ENCODE results near the gene FARS2.

DNA sequence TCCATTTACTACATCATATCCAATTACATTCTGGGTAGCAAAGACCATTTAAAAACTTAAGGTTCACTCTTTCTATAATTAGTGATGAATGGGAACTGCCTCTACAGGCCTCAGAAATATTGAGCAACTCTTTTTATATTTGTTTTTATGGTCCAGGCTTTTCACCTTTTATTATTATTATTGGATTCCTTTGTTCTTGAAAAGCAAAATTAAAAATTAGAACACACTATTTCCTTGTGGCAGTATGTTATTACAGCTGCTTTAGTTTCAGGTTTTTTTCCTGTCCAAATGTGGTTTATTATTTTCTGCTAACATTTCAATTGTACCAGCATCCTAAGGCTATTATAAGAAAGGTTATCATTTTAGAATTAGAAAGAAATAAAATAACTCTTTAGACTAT is 150.1 kb downstream of the FARS2 start:
- TF ChIP-seq, protein P1, sequence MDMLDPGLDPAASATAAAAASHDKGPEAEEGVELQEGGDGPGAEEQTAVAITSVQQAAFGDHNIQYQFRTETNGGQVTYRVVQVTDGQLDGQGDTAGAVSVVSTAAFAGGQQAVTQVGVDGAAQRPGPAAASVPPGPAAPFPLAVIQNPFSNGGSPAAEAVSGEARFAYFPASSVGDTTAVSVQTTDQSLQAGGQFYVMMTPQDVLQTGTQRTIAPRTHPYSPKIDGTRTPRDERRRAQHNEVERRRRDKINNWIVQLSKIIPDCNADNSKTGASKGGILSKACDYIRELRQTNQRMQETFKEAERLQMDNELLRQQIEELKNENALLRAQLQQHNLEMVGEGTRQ (IDR thresholded peaks at IDR 0.05; ENCODE audit: low read depth, low read length) = no peak
- TF ChIP-seq, protein P1 (CRISPR knock-in tag; IDR thresholded peaks at IDR 0.05; ENCODE audit: borderline replicate concordance) = no peak
- TF ChIP-seq, protein P2, sequence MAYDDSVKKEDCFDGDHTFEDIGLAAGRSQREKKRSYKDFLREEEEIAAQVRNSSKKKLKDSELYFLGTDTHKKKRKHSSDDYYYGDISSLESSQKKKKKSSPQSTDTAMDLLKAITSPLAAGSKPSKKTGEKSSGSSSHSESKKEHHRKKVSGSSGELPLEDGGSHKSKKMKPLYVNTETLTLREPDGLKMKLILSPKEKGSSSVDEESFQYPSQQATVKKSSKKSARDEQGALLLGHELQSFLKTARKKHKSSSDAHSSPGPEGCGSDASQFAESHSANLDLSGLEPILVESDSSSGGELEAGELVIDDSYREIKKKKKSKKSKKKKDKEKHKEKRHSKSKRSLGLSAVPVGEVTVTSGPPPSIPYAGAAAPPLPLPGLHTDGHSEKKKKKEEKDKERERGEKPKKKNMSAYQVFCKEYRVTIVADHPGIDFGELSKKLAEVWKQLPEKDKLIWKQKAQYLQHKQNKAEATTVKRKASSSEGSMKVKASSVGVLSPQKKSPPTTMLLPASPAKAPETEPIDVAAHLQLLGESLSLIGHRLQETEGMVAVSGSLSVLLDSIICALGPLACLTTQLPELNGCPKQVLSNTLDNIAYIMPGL (CRISPR knock-in tag; IDR thresholded peaks at IDR 0.05; ENCODE audit: borderline replicate concordance in 1 of 2, low read depth in 1 of 2) = no peak
- no peak for TF ChIP-seq ZMYM3 (CRISPR knock-in tag; IDR thresholded peaks at IDR 0.05)
- TF ChIP-seq, protein P3, sequence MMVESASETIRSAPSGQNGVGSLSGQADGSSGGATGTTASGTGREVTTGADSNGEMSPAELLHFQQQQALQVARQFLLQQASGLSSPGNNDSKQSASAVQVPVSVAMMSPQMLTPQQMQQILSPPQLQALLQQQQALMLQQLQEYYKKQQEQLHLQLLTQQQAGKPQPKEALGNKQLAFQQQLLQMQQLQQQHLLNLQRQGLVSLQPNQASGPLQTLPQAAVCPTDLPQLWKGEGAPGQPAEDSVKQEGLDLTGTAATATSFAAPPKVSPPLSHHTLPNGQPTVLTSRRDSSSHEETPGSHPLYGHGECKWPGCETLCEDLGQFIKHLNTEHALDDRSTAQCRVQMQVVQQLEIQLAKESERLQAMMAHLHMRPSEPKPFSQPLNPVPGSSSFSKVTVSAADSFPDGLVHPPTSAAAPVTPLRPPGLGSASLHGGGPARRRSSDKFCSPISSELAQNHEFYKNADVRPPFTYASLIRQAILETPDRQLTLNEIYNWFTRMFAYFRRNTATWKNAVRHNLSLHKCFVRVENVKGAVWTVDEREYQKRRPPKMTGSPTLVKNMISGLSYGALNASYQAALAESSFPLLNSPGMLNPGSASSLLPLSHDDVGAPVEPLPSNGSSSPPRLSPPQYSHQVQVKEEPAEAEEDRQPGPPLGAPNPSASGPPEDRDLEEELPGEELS (CRISPR knock-in tag; IDR thresholded peaks at IDR 0.05) = no peak
- TF ChIP-seq, protein P4, sequence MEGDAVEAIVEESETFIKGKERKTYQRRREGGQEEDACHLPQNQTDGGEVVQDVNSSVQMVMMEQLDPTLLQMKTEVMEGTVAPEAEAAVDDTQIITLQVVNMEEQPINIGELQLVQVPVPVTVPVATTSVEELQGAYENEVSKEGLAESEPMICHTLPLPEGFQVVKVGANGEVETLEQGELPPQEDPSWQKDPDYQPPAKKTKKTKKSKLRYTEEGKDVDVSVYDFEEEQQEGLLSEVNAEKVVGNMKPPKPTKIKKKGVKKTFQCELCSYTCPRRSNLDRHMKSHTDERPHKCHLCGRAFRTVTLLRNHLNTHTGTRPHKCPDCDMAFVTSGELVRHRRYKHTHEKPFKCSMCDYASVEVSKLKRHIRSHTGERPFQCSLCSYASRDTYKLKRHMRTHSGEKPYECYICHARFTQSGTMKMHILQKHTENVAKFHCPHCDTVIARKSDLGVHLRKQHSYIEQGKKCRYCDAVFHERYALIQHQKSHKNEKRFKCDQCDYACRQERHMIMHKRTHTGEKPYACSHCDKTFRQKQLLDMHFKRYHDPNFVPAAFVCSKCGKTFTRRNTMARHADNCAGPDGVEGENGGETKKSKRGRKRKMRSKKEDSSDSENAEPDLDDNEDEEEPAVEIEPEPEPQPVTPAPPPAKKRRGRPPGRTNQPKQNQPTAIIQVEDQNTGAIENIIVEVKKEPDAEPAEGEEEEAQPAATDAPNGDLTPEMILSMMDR (CRISPR knock-in tag; IDR thresholded peaks at IDR 0.05) = no peak
- no peak for TF ChIP-seq ZNF235 (CRISPR knock-in tag; IDR thresholded peaks at IDR 0.05; ENCODE audit: borderline replicate concordance)
- no peak for TF ChIP-seq ZNF792 (CRISPR knock-in tag; IDR thresholded peaks at IDR 0.05)
- no peak for TF ChIP-seq BCL6 (CRISPR knock-in tag; IDR thresholded peaks at IDR 0.05)
- no peak for TF ChIP-seq TCF7 (IDR thresholded peaks at IDR 0.05; ENCODE audit: low read depth)
- TF ChIP-seq POLR2A (IDR thresholded peaks at IDR 0.05; ENCODE audit: insufficient read depth in 1 of 2, low read depth in 2 of 2, low read length in 2 of 2) = no peak
- TF ChIP-seq MEIS1 (CRISPR knock-in tag; IDR thresholded peaks at IDR 0.05; ENCODE audit: borderline replicate concordance) = no peak
- TF ChIP-seq, protein P5, sequence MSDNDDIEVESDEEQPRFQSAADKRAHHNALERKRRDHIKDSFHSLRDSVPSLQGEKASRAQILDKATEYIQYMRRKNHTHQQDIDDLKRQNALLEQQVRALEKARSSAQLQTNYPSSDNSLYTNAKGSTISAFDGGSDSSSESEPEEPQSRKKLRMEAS (IDR thresholded peaks at IDR 0.05) = no peak
- TF ChIP-seq NR2F6 (IDR thresholded peaks at IDR 0.05) = no peak
- TF ChIP-seq NR2F6 (CRISPR knock-in tag; IDR thresholded peaks at IDR 0.05) = no peak

All from HepG2 (cell line).